NOMO-1 treated with DMSO at 0.1 percent for 48 hours (cell line): ENCODE data around the gene EYA4.
A peak's percentile ranks its signal among the peaks of the same experiment; 100 is the strongest.

Experiments used
- DNase-seq: peaks from one replicate; lab custom pipeline; 2025; ENCODE audit not compliant: unreplicated experiment; lab: John Stamatoyannopoulos, UW

Gene EYA4

DNA sequence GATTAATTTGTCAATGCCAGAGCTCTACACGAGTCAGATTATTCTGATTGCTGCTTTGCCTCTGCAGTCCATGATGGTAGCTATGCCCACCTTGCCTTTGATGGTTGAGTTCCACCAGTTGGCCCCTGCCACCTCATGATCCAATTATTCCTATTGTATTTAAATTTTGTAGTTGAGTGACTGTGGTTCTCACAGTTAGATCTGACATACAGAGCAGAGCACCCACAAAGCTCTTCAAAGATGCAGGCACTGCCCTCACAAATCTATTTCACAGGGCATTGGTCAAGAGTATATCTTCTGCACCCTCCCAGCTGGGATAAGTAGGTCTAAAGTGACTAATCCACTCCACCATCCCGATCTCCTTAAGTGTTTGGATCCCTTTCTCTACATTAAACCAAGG, 318.8 kb downstream of the EYA4 start:
- DNase-seq, result no peak

DNA sequence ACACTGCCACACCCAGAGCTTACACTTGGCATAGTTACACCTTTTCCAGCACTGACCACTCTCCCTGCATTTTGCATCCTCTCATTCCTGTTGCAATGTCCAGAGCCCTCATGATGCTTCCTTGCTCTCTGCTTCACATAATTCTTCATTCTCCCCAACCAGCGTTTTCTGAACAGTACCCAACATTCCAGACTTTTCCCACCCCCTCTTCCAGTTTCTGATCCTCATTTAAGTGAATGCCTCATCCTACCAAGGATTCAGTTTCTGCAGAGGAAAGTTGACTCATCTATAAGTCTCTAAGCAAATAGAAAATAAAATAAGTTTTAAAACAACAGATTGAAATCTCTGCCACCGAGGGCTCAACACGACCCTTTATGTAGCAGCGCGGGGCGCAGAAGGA, 326.5 kb downstream of the EYA4 start:
- no peak for DNase-seq

- DNase-seq, result peak; percentile 27
These were observed 328.1 kb downstream of the EYA4 start for GRCh38 chr6:133568970-133569889.

GRCh38 chr6:133571681-133572080, 330.5 kb downstream of the EYA4 start:
- no peak for DNase-seq

DNA sequence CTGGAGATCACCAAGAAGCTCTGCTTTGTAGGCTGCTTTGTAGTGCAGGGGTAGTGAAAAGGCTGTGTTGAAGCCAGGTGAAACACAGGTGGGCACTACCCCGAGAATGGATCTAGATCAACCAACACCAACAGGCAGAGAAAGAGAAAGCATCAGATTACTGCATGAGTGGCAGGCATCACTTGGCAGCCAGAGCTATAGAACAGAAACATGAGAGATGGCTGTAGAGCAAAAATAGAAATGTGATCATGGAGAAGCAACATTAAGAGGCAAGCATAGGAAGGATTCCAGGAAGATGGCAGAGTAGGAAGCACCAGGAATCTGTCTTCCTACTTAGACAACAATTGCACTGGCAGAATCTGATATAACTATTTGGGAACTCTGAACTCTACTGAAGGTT, 336.7 kb downstream of the EYA4 start:
- no peak for DNase-seq
